H9 (cell line): ENCODE results near the gene SLC6A19. TPM values are rescaled to one million over a fixed set of nuclear protein-coding genes. Genes with fewer than 3 reads are reported as not detected.
A peak's percentile ranks its signal among the peaks of the same experiment; 100 is the strongest.

ENCODE experiments used
- DNase-seq: peaks from one replicate; pipeline ENCODE4 v3.0.0-alpha.2; 2017
- H2AFZ ChIP-seq: one replicate; pipeline ENCODE4 v1.6.1; 2013; ENCODE audit warnings: mild to moderate bottlenecking, low read length, control low read depth, moderate library complexity
- H2AK5ac ChIP-seq: 2 replicates; pipeline ENCODE4 v1.6.1; 2013; ENCODE audit warnings: low read length, control low read depth, mixed read lengths; ENCODE audit not compliant: insufficient read length
- H2BK120ac ChIP-seq: one replicate; pipeline ENCODE4 v1.6.1; 2013; ENCODE audit warnings: low read depth, mild to moderate bottlenecking, low read length, control low read depth, inconsistent platforms; ENCODE audit not compliant: poor library complexity, severe bottlenecking
- H2BK12ac ChIP-seq: 2 replicates; pipeline ENCODE4 v1.6.1; 2013; ENCODE audit warnings: low read length, control low read depth, mixed read lengths, low read depth; ENCODE audit not compliant: insufficient read length
- H2BK15ac ChIP-seq: 2 replicates; pipeline ENCODE4 v1.6.1; 2013; ENCODE audit warnings: low read depth, low read length, control low read depth
- H2BK20ac ChIP-seq: one replicate; pipeline ENCODE4 v1.6.1; 2013; ENCODE audit warnings: low read depth, mild to moderate bottlenecking, low read length, control low read depth, inconsistent platforms; ENCODE audit not compliant: poor library complexity, severe bottlenecking
- H2BK5ac ChIP-seq: 2 replicates; pipeline ENCODE4 v1.6.1; 2013; ENCODE audit warnings: low read length, control low read depth, mixed read lengths; ENCODE audit not compliant: insufficient read length
- H3K14ac ChIP-seq: 2 replicates; pipeline ENCODE4 v1.6.1; 2013; ENCODE audit warnings: low read length, control low read depth; ENCODE audit not compliant: insufficient read depth
- H3K18ac ChIP-seq: 2 replicates; pipeline ENCODE4 v1.6.1; 2013; ENCODE audit warnings: low read depth, mild to moderate bottlenecking, mixed read lengths, low read length, control low read depth; ENCODE audit not compliant: insufficient read length
- H3K23ac ChIP-seq: 2 replicates; pipeline ENCODE4 v1.6.1; 2013; ENCODE audit warnings: low read length, control low read depth, mixed read lengths, low read depth; ENCODE audit not compliant: insufficient read length
- H3K23me2 ChIP-seq: 2 replicates; pipeline ENCODE4 v1.6.1; 2013; ENCODE audit warnings: low read depth, mild to moderate bottlenecking, mixed read lengths, low read length, control low read depth; ENCODE audit not compliant: insufficient read length, poor library complexity, severe bottlenecking
- H3K27ac ChIP-seq: 2 replicates; pipeline ENCODE4 v1.5.1; 2013; ENCODE audit warnings: low read length, control low read depth, mixed read lengths, low read depth; ENCODE audit not compliant: insufficient read length
- H3K27me3 ChIP-seq: 2 replicates; pipeline ENCODE4 v1.6.1; 2013; ENCODE audit warnings: low read length, control low read depth, inconsistent platforms; ENCODE audit not compliant: insufficient read depth
- H3K4ac ChIP-seq: 2 replicates; pipeline ENCODE4 v1.6.1; 2013; ENCODE audit warnings: low read depth, mild to moderate bottlenecking, control low read depth, inconsistent platforms, low read length, moderate library complexity
- H3K4me1 ChIP-seq: 2 replicates; pipeline ENCODE4 v1.6.1; 2013; ENCODE audit warnings: low read length, control low read depth, inconsistent platforms; ENCODE audit not compliant: insufficient read depth
- H3K4me2 ChIP-seq: 2 replicates; pipeline ENCODE4 v1.6.1; 2013; ENCODE audit warnings: low read length, control low read depth, mixed read lengths; ENCODE audit not compliant: insufficient read length, insufficient read depth
- H3K56ac ChIP-seq: 2 replicates; pipeline ENCODE4 v1.6.1; 2013; ENCODE audit warnings: low read depth, mild to moderate bottlenecking, mixed read lengths, low read length, control low read depth; ENCODE audit not compliant: insufficient read length
- H3K79me1 ChIP-seq: 2 replicates; pipeline ENCODE4 v1.6.1; 2013; ENCODE audit warnings: low read depth, mild to moderate bottlenecking, moderate library complexity, low read length, control low read depth, inconsistent platforms; ENCODE audit not compliant: insufficient read depth, poor library complexity, severe bottlenecking
- H3K79me2 ChIP-seq: 2 replicates; pipeline ENCODE4 v1.6.1; 2013; ENCODE audit warnings: low read length, control low read depth, inconsistent platforms; ENCODE audit not compliant: insufficient read depth
- H3K9ac ChIP-seq: 2 replicates; pipeline ENCODE4 v1.6.1; 2013; ENCODE audit warnings: low read length, control low read depth, mixed read lengths; ENCODE audit not compliant: insufficient read length; ENCODE audit errors: extremely low read depth
- H3K9me3 ChIP-seq: one replicate; pipeline ENCODE4 v1.6.1; 2013; ENCODE audit warnings: low read depth, low read length, inconsistent platforms; ENCODE audit not compliant: control insufficient read depth
- H3T11ph ChIP-seq: one replicate; pipeline ENCODE4 v1.6.1; 2013; ENCODE audit warnings: mild to moderate bottlenecking, low read length, control low read depth, inconsistent platforms
- H4K20me1 ChIP-seq: one replicate; pipeline ENCODE4 v1.6.1; 2013; ENCODE audit not compliant: control insufficient read depth, insufficient read length, insufficient read depth
- H4K5ac ChIP-seq: 2 replicates; pipeline ENCODE4 v1.6.1; 2013; ENCODE audit warnings: low read depth, mild to moderate bottlenecking, mixed read lengths, low read length, control low read depth; ENCODE audit not compliant: insufficient read length
- H4K8ac ChIP-seq: replicated peaks from 2 replicates; pipeline ENCODE4 v1.6.1; 2013; ENCODE audit warnings: low read length, control low read depth, mixed read lengths, low read depth; ENCODE audit not compliant: insufficient read length
- H4K91ac ChIP-seq: 2 replicates; pipeline ENCODE4 v1.6.1; 2013; ENCODE audit warnings: low read depth, mild to moderate bottlenecking, moderate library complexity, mixed read lengths, low read length, control low read depth; ENCODE audit not compliant: insufficient read length
- H3K27ac Mint-ChIP-seq, 3 experiments: 2 replicates in 2 of 3; 3 replicates in 1 of 3; pipeline ENCODE4 v1.8.0; 2020 to 2021; ENCODE audit warnings: mixed read lengths in 3 of 3, mild to moderate bottlenecking in 1 of 3, moderate library complexity in 1 of 3
- H3K27me3 Mint-ChIP-seq: 2 replicates; pipeline ENCODE4 v1.8.0; 2021; ENCODE audit warnings: low read depth, mild to moderate bottlenecking, moderate library complexity, mixed read lengths
- H3K36me3 Mint-ChIP-seq, 3 experiments: 2 replicates in 2 of 3; 3 replicates in 1 of 3; pipeline ENCODE4 v1.8.0; 2020 to 2021; ENCODE audit warnings: low read depth in 3 of 3, mixed read lengths in 3 of 3; ENCODE audit not compliant: insufficient read depth in 1 of 3
- H3K4me1 Mint-ChIP-seq, 2 experiments: 2 replicates each; pipeline ENCODE4 v1.8.0; 2020; ENCODE audit warnings: mixed read lengths in 2 of 2
- H3K4me3 Mint-ChIP-seq, 2 experiments: 2 replicates in 1 of 2; 3 replicates in 1 of 2; pipeline ENCODE4 v1.8.0; 2020 to 2021; ENCODE audit warnings: mild to moderate bottlenecking in 2 of 2, mixed read lengths in 2 of 2, moderate library complexity in 1 of 2
- H3K9me3 Mint-ChIP-seq, 2 experiments: 2 replicates in 1 of 2; 3 replicates in 1 of 2; pipeline ENCODE4 v1.8.0; 2020; ENCODE audit warnings: mild to moderate bottlenecking in 2 of 2, mixed read lengths in 2 of 2, moderate library complexity in 1 of 2
- CTCF ChIP-seq: fragments of 200-600 bp; sonication (generic); conservative IDR thresholded peaks from 3 replicates; pipeline ENCODE4 v1.8.0; 2021; ENCODE audit warnings: antibody characterized with exemption, mild to moderate bottlenecking
- WGBS: extraction: QIAGEN DNeasy Blood & Tissue Kit; methylation state at CpG from one replicate; pipeline ENCODE4 v1.1.7; 2013; ENCODE audit warnings: missing lambda C conversion rate, low lambda C conversion rate, mixed read lengths; ENCODE audit not compliant: insufficient read length; ENCODE audit errors: extremely low coverage; 5-methylcytosine and 5-hydroxymethylcytosine counted together
- total RNA-seq: library from RNA; stranded (reverse); gene quantifications from 2 replicates; pipeline ENCODE4 v1.2.1, GENCODE V29; 2021

Gene SLC6A19
- total RNA-seq, 1 experiment from 2014 or later: not detected

- Mint-ChIP-seq H3K36me3 (peaks cover 0 to 10% (median 0%) of the 10 kb centered on the region in 3 experiments; a peak in 4 of 7 replicates), H3K4me1 (peaks cover 7 to 18% of the 10 kb centered on the region in 2 experiments), H3K4me3 (peak overlapping the region in 1 of 2 experiments; percentile 29; a peak in 1 of 5 replicates), H3K27me3 (peaks cover 76% of the 10 kb centered on the region), H3K27ac (no peak overlapping the region), H3K9me3 (peaks cover 8 to 13% of the 10 kb centered on the region in 2 experiments)
- Histone ChIP-seq H3K18ac (no peak overlapping the region), H3K23ac (no peak overlapping the region), H3K79me1 (no peaks in the 10 kb centered on the region), H2BK120ac (no peak overlapping the region), H2BK15ac (no peak overlapping the region), H3K9me3 (no peaks in the 10 kb centered on the region), H3K79me2 (no peaks in the 10 kb centered on the region), H3T11ph (no peak overlapping the region), H2BK5ac (no peak overlapping the region), H3K14ac (no peak overlapping the region; the same call in 1 of the 2 replicates), H2BK20ac (no peak overlapping the region), H2BK12ac (no peak overlapping the region), H3K23me2 (no peaks in the 10 kb centered on the region), H3K27me3 (peaks cover 14% of the 10 kb centered on the region; the same call in 1 of the 2 replicates), H3K56ac (no peak overlapping the region), H3K4me2 (peak overlapping the region; percentile 37), H4K20me1 (no peaks in the 10 kb centered on the region), H4K5ac (no peak overlapping the region), H2AFZ (no peak overlapping the region), H3K9ac (no peak overlapping the region), H4K8ac (no peak overlapping the region), H3K4ac (no peak overlapping the region), H2AK5ac (no peak overlapping the region), H3K27ac (no peak overlapping the region), H3K4me1 (no peaks in the 10 kb centered on the region), H4K91ac (no peak overlapping the region)
- peak; percentile 49 for DNase-seq
- WGBS: no CpG with 5 or more reads among the region's 51 CpGs
- no peak for TF ChIP-seq CTCF
Measured at GRCh38 chr5:1156033-1156753, 45.2 kb upstream of the SLC6A19 start.
